HG02840 (cell line): ENCODE data around the gene LARGE1.
"Not testable (repeated sequence)": the region's sequence is repeated elsewhere in the genome, so short reads cannot be mapped to it uniquely, and the experiment has no call there.

Source experiments
- ATAC-seq: cut with Tn5 transposase; IDR thresholded peaks from one replicate; pipeline ENCODE4 v1.9.1; 2021; ENCODE audit warnings: mild to moderate bottlenecking, moderate library complexity, moderate number of reproducible peaks; ENCODE audit not compliant: unreplicated experiment, low FRiP score

LARGE1 gene

GRCh38 chr22:33464698-33465097, 455.6 kb downstream of the LARGE1 start:
- ATAC-seq: no peak

- ATAC-seq: no peak
Measured at GRCh38 chr22:33461698-33462434, 458.4 kb downstream of the LARGE1 start.

GRCh38 chr22:33461245-33461644, 459.0 kb downstream of the LARGE1 start:
- ATAC-seq: not testable (repeated sequence)

- no peak for ATAC-seq
Measured at GRCh38 chr22:33459137-33459536, 461.1 kb downstream of the LARGE1 start.

GRCh38 chr22:33456511-33456910, 463.8 kb downstream of the LARGE1 start:
- no peak for ATAC-seq

GRCh38 chr22:33455036-33455435, 465.2 kb downstream of the LARGE1 start:
- ATAC-seq: no peak

- ATAC-seq: no peak
Measured at GRCh38 chr22:33451866-33452469, 468.3 kb downstream of the LARGE1 start.

GRCh38 chr22:33450756-33451155, 469.5 kb downstream of the LARGE1 start:
- no peak for ATAC-seq

- no peak for ATAC-seq
Measured at GRCh38 chr22:33447733-33448132, 472.5 kb downstream of the LARGE1 start.

GRCh38 chr22:33443683-33444082, 476.6 kb downstream of the LARGE1 start:
- no peak for ATAC-seq

- ATAC-seq: no peak
Measured at GRCh38 chr22:33440756-33441155, 479.5 kb downstream of the LARGE1 start.

- ATAC-seq: no peak
Measured at GRCh38 chr22:33438273-33438672, 482.0 kb downstream of the LARGE1 start.

GRCh38 chr22:33431300-33431699, 489.0 kb downstream of the LARGE1 start:
- ATAC-seq: no peak

GRCh38 chr22:33429281-33429680, 491.0 kb downstream of the LARGE1 start:
- no peak for ATAC-seq

- no peak for ATAC-seq
Measured at GRCh38 chr22:33427461-33427860, 492.8 kb downstream of the LARGE1 start.

GRCh38 chr22:33426451-33426850, 493.8 kb downstream of the LARGE1 start:
- ATAC-seq: no peak

- no peak for ATAC-seq
Measured at GRCh38 chr22:33421859-33422258, 498.4 kb downstream of the LARGE1 start.

- ATAC-seq: no peak
Measured at GRCh38 chr22:33418484-33418883, 501.8 kb downstream of the LARGE1 start.

GRCh38 chr22:33415401-33415800, 504.9 kb downstream of the LARGE1 start:
- ATAC-seq: no peak

- no peak for ATAC-seq
Measured at GRCh38 chr22:33409079-33409478, 511.2 kb downstream of the LARGE1 start.

GRCh38 chr22:33405194-33405593, 515.1 kb downstream of the LARGE1 start:
- no peak for ATAC-seq

GRCh38 chr22:33404723-33405122, 515.6 kb downstream of the LARGE1 start:
- no peak for ATAC-seq
